KG1 (cell line): Measurements from ENCODE around the gene GMPPA.

Experiments
- DNase-seq: peaks from one replicate; lab custom pipeline; 2025; lab: John Stamatoyannopoulos, UW

The GMPPA gene

GRCh38 chr2:219468410-219469185, 30.1 kb upstream of the GMPPA start:
- DNase-seq, result no peak

GRCh38 chr2:219469186-219469724, 29.4 kb upstream of the GMPPA start:
- no peak for DNase-seq

- no peak for DNase-seq
Measured at GRCh38 chr2:219470429-219470828, 28.3 kb upstream of the GMPPA start.

- DNase-seq, result no peak
Measured at GRCh38 chr2:219471476-219472371, 27.0 kb upstream of the GMPPA start.

GRCh38 chr2:219472629-219473187, 26.0 kb upstream of the GMPPA start:
- no peak for DNase-seq

- DNase-seq, result no peak
Measured at GRCh38 chr2:219473511-219473910, 25.2 kb upstream of the GMPPA start.

GRCh38 chr2:219474285-219475060, 24.2 kb upstream of the GMPPA start:
- DNase-seq, result no peak

- DNase-seq, result no peak
Measured at GRCh38 chr2:219475278-219475677, 23.4 kb upstream of the GMPPA start.

GRCh38 chr2:219475697-219476651, 22.7 kb upstream of the GMPPA start:
- no peak for DNase-seq

- no peak for DNase-seq
Measured at GRCh38 chr2:219476652-219477151, 22.0 kb upstream of the GMPPA start.

GRCh38 chr2:219477179-219477578, 21.5 kb upstream of the GMPPA start:
- no peak for DNase-seq

GRCh38 chr2:219477815-219478214, 20.9 kb upstream of the GMPPA start:
- DNase-seq, result no peak

- no peak for DNase-seq
Measured at GRCh38 chr2:219478916-219479315, 19.8 kb upstream of the GMPPA start.

- no peak for DNase-seq
Measured at GRCh38 chr2:219480004-219480403, 18.7 kb upstream of the GMPPA start.

- no peak for DNase-seq
Measured at GRCh38 chr2:219482674-219483405, 15.9 kb upstream of the GMPPA start.

- DNase-seq, result no peak
Measured at GRCh38 chr2:219483451-219484342, 15.0 kb upstream of the GMPPA start.

GRCh38 chr2:219484343-219485200, 14.1 kb upstream of the GMPPA start:
- DNase-seq, result no peak

- no peak for DNase-seq
Measured at GRCh38 chr2:219485201-219485580, 13.5 kb upstream of the GMPPA start.
